Body of pancreas (tissue), 4 donors: ENCODE data around the gene SLIT2. TPM values are rescaled to one million over a fixed set of nuclear protein-coding genes. Genes with fewer than 3 reads are reported as not detected.

ENCODE experiments used
- ATAC-seq: fragments of 150-250 bp; one replicate; pipeline ENCODE4 v1.9.1; 2016
- DNase-seq, 4 donors: peaks; one replicate each; pipeline ENCODE4 v3.0.0-alpha.2; 2019
- H3K27ac ChIP-seq, 4 donors: fragments of 200-600 bp; sonication (generic); 1 replicate in 3 of 4; 2 replicates in 1 of 4; pipeline versions ENCODE4 v1.5.1 to v1.6.1; 2016 to 2019; ENCODE audit warnings: mild to moderate bottlenecking in 1 of 4, mixed read lengths in 1 of 4, moderate library complexity in 1 of 4
- H3K27me3 ChIP-seq, 2 donors: fragments of 200-600 bp; sonication (generic); one replicate each; pipeline ENCODE4 v1.6.0; 2016; ENCODE audit warnings: mild to moderate bottlenecking in 1 of 2
- H3K36me3 ChIP-seq, 2 donors: fragments of 200-600 bp; sonication (generic); replicated peaks in 1 of 2; 2 replicates each; pipeline ENCODE4 v1.5.1; 2016; ENCODE audit warnings: low read depth in 2 of 2; ENCODE audit not compliant: insufficient read depth in 1 of 2
- H3K4me1 ChIP-seq: fragments of 200-600 bp; sonication (generic); one replicate; pipeline ENCODE4 v1.6.0; 2016
- H3K4me3 ChIP-seq, 2 donors: fragments of 200-600 bp; sonication (generic); 1 replicate in 1 of 2; 2 replicates in 1 of 2; pipeline ENCODE4 v1.5.1; 2016 to 2019
- H3K9me3 ChIP-seq, 3 donors: fragments of 200-600 bp; sonication (generic); 1 replicate in 2 of 3; 2 replicates in 1 of 3; pipeline ENCODE4 v1.5.1; 2016
- POLR2A ChIP-seq, 3 donors: fragments of 450-650 bp; IDR thresholded peaks; one replicate each; pipeline ENCODE4 v1.6.1; 2016; ENCODE audit warnings: antibody characterized with exemption in 3 of 3, mild to moderate bottlenecking in 2 of 3
- WGBS, 2 donors: methylation state at CpG; one replicate each; pipeline ENCODE4 v1.1.5; 2017; 5-methylcytosine and 5-hydroxymethylcytosine counted together
- intact Hi-C: fragments of 100-400 bp; cut with DNase I; formaldehyde crosslinking; loops from one replicate; pipeline ENCODE4 v1.15.1; 2023
- total RNA-seq, 2 donors: library from RNA; depleted of rRNA; stranded (reverse); fragments of >200 nt; gene quantifications; one replicate each; pipeline ENCODE4 v1.1.0, GENCODE V29; 2016
- TF ChIP-seq, protein P1 (sequence below), 7 experiments: fragments of 450-650 bp in 4 of 7; fragments of 200-600 bp in 3 of 7; sonication (generic) in 3 of 7; IDR thresholded peaks; one replicate each; pipeline ENCODE4 v1.5.1; 2016 to 2019; ENCODE audit warnings: antibody characterized with exemption in 7 of 7

SLIT2 gene
- total RNA-seq, 2 donors from 2014 or later = 3.1 to 5.6 TPM

DNA sequence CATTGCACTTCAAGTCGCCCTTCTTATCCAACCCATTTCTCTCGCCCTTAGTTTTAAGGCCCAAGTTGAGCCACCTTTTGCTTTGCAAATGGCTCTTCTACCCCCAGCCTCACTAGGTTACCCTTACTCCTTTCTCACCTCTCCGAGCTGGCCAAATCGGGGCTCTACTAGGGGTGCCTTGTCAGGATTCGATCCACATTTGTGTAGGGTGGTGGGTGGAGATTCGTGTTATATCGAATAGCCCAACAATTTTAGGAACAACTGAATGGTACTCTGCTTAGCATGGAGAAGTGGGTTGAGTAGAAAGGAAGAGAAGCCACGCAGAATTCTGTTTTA lies 3.5 kb downstream of the SLIT2 start:
- 48 to 61% methylated on average over 8 of the region's 8 CpGs for WGBS, 2 donors
- Histone ChIP-seq H3K27ac (no peak overlapping the region), H3K9me3 (no peaks in the 10 kb centered on the region), H3K4me1 (peaks cover 42% of the 10 kb centered on the region), H3K36me3 (no peaks in the 10 kb centered on the region), H3K27me3 (peaks cover 0 to 9% of the 10 kb centered on the region in 2 donors), H3K4me3 (no peak overlapping the region)
- DNase-seq (no peak), ATAC-seq (no peak)
- TF ChIP-seq POLR2A (IDR thresholded peaks at IDR 0.05) = no peak
- TF ChIP-seq, protein P1, sequence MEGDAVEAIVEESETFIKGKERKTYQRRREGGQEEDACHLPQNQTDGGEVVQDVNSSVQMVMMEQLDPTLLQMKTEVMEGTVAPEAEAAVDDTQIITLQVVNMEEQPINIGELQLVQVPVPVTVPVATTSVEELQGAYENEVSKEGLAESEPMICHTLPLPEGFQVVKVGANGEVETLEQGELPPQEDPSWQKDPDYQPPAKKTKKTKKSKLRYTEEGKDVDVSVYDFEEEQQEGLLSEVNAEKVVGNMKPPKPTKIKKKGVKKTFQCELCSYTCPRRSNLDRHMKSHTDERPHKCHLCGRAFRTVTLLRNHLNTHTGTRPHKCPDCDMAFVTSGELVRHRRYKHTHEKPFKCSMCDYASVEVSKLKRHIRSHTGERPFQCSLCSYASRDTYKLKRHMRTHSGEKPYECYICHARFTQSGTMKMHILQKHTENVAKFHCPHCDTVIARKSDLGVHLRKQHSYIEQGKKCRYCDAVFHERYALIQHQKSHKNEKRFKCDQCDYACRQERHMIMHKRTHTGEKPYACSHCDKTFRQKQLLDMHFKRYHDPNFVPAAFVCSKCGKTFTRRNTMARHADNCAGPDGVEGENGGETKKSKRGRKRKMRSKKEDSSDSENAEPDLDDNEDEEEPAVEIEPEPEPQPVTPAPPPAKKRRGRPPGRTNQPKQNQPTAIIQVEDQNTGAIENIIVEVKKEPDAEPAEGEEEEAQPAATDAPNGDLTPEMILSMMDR (IDR thresholded peaks at IDR 0.05) = no peak
- intact Hi-C loops = no loop called here

- ATAC-seq (no peak), DNase-seq (no peak)
- intact Hi-C loops = no loop called here
- Histone ChIP-seq H3K4me1 (peaks cover 40% of the 10 kb centered on the region), H3K27me3 (peaks cover 0 to 9% of the 10 kb centered on the region in 2 donors), H3K27ac (no peak overlapping the region), H3K4me3 (no peak overlapping the region), H3K36me3 (no peaks in the 10 kb centered on the region), H3K9me3 (no peaks in the 10 kb centered on the region)
- TF ChIP-seq, protein P1 (IDR thresholded peaks at IDR 0.05) = no peak
- TF ChIP-seq POLR2A (IDR thresholded peaks at IDR 0.05) = no peak
- WGBS, 2 donors = 79 to 84% methylated on average over 4 of the region's 4 CpGs
Observed at GRCh38 chr4:20255823-20256222, 4.1 kb downstream of the SLIT2 start.

DNA sequence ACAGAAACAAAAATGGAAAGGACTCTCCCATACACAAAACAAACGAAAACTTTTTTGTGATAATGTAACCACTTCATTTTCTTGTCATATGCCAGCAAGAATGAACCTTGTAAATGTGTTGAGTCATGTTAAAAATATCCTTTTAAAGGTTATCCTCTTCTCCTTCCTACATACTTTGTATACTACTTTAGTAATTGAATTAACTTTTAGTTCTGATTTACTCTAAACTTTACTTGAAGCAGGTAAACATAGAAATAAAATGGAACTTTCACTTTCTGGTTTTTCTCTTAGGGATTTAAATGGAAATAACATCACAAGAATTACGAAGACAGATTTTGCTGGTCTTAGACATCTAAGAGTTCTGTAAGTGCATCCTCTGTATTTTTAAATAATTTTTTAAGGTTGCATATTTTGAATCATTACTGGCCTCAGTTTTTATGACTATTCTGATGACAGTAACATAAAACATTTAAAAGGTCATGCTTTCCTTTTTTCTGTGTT lies 4.7 kb downstream of the SLIT2 start:
- no peak for DNase-seq
- H3K27me3 ChIP-seq = peaks cover 0 to 9% of the 10 kb centered on the region in 2 donors
- H3K27ac ChIP-seq = no peak overlapping the region
- TF ChIP-seq, protein P1 (IDR thresholded peaks at IDR 0.05) = no peak
- TF ChIP-seq POLR2A (IDR thresholded peaks at IDR 0.05) = no peak
- no peak for ATAC-seq
- H3K36me3 ChIP-seq = no peaks in the 10 kb centered on the region
- WGBS, 2 donors = 73 to 78% methylated on average over 2 of the region's 2 CpGs
- H3K4me1 ChIP-seq = peaks cover 34% of the 10 kb centered on the region
- no peaks in the 10 kb centered on the region for H3K9me3 ChIP-seq
- intact Hi-C loops = no loop called here
- no peak overlapping the region for H3K4me3 ChIP-seq

- no peak overlapping the region for H3K4me3 ChIP-seq
- no peaks in the 10 kb centered on the region for H3K27me3 ChIP-seq
- no peaks in the 10 kb centered on the region for H3K9me3 ChIP-seq
- intact Hi-C loops = no loop called here
- no peak overlapping the region for H3K27ac ChIP-seq
- ATAC-seq (no peak), DNase-seq (no peak)
- H3K36me3 ChIP-seq = no peaks in the 10 kb centered on the region
- TF ChIP-seq, protein P1 (IDR thresholded peaks at IDR 0.05) = no peak
- TF ChIP-seq POLR2A (IDR thresholded peaks at IDR 0.05) = no peak
- peaks cover 7% of the 10 kb centered on the region for H3K4me1 ChIP-seq
Observed at GRCh38 chr4:20259707-20260106, 8.0 kb downstream of the SLIT2 start.

DNA sequence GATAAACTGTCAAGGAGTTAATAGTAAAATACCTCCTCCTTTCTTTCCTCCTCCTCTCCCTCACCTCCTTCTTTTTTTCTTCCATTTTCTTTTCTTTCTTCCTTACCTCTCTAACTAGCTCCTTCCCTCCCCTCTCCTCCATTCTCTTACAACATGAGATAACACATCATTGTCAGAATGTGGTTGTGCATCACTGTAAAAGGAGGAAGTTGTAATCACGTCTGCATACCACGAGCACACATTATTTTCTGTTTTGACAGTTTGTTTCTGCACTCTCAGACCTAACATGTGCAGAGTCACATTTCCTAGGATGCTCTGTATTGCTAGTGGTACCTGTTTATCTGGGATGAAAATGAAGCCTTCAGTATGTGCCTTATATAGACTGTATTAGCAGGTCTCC lies 9.1 kb downstream of the SLIT2 start:
- 34 to 78% methylated on average over 2 of the region's 2 CpGs for WGBS, 2 donors
- DNase-seq = no peak
- Histone ChIP-seq H3K4me3 (no peak overlapping the region), H3K36me3 (no peaks in the 10 kb centered on the region), H3K4me1 (no peaks in the 10 kb centered on the region), H3K27me3 (no peaks in the 10 kb centered on the region), H3K27ac (no peak overlapping the region), H3K9me3 (no peaks in the 10 kb centered on the region)
- no peak for ATAC-seq
- intact Hi-C loops = no loop called here
- no peak for TF ChIP-seq POLR2A (IDR thresholded peaks at IDR 0.05)
